ENCODE data around the gene SCN8A. TPM values are rescaled to one million over a fixed set of nuclear protein-coding genes. Genes with fewer than 3 reads are reported as not detected.

The SCN8A gene
- total and polyA plus RNA-seq, 7 donors: under 0.01 to 2.1 (median 0.71) TPM

DNA sequence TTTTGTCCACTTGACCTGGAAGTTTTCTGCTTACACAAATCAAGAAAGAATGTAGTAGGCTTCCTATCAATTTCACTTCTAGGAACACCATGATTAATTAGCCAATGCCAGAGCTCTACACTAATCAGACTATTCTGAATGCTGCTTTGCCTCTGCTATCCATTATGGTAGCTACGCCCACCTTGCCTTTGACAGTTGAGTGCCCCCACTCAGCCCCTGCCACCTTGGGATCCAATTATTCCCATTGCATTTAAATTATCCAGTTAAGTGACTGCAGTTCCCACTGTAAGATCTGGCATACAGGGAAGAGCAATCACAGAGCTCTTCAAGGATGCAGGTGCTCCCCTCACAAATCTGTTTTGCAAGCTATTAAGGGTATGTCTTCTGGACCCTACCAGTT is 210.0 kb downstream of the SCN8A start:
- no peaks in the 10 kb centered on the region for H3K4me1 ChIP-seq
- 94 to 99% methylated on average over 1 of the region's 1 CpG for WGBS, 2 donors
- no peaks in the 10 kb centered on the region for H3K27me3 ChIP-seq
- no peak for DNase-seq
- no peaks in the 10 kb centered on the region for H3K9me3 ChIP-seq
- H3K27ac ChIP-seq: no peak overlapping the region
- no peak overlapping the region for H3K4me3 ChIP-seq
- TF ChIP-seq EP300 (IDR thresholded peaks at IDR 0.05): no peak
- TF ChIP-seq POLR2AphosphoS5 (IDR thresholded peaks at IDR 0.05): no peak
- no peak for TF ChIP-seq POLR2A (IDR thresholded peaks at IDR 0.05)
- TF ChIP-seq, protein P1, sequence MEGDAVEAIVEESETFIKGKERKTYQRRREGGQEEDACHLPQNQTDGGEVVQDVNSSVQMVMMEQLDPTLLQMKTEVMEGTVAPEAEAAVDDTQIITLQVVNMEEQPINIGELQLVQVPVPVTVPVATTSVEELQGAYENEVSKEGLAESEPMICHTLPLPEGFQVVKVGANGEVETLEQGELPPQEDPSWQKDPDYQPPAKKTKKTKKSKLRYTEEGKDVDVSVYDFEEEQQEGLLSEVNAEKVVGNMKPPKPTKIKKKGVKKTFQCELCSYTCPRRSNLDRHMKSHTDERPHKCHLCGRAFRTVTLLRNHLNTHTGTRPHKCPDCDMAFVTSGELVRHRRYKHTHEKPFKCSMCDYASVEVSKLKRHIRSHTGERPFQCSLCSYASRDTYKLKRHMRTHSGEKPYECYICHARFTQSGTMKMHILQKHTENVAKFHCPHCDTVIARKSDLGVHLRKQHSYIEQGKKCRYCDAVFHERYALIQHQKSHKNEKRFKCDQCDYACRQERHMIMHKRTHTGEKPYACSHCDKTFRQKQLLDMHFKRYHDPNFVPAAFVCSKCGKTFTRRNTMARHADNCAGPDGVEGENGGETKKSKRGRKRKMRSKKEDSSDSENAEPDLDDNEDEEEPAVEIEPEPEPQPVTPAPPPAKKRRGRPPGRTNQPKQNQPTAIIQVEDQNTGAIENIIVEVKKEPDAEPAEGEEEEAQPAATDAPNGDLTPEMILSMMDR (IDR thresholded peaks at IDR 0.05): no peak
- H3K36me3 ChIP-seq: no peaks in the 10 kb centered on the region
- intact Hi-C loops (cut with DNase I): no loop called here

- no peaks in the 10 kb centered on the region for H3K36me3 ChIP-seq
- intact Hi-C loops (cut with DNase I): no loop called here
- no peaks in the 10 kb centered on the region for H3K4me1 ChIP-seq
- no peaks in the 10 kb centered on the region for H3K9me3 ChIP-seq
- TF ChIP-seq POLR2AphosphoS5 (IDR thresholded peaks at IDR 0.05) (no peak), POLR2A (IDR thresholded peaks at IDR 0.05) (no peak), EP300 (IDR thresholded peaks at IDR 0.05) (no peak)
- TF ChIP-seq, protein P1 (IDR thresholded peaks at IDR 0.05): no peak
- WGBS, 2 donors: 95 to 97% methylated on average over 16 of the region's 16 CpGs
- no peaks in the 10 kb centered on the region for H3K27me3 ChIP-seq
- no peak for DNase-seq
- H3K4me3 ChIP-seq: no peak overlapping the region
- no peak overlapping the region for H3K27ac ChIP-seq
These were observed 215.9 kb downstream of the SCN8A start for GRCh38 chr12:51806896-51807295.

GRCh38 chr12:51809193-51809592 is 218.2 kb downstream of the SCN8A start:
- DNase-seq: no peak
- intact Hi-C loops (cut with DNase I): no loop called here

GRCh38 chr12:51811203-51812202 is 220.5 kb downstream of the SCN8A start:
- no peaks in the 10 kb centered on the region for H3K9me3 ChIP-seq

More at GRCh38 chr12:51809193-51809592, 218.2 kb downstream of the SCN8A start:
- Histone ChIP-seq H3K36me3 (no peaks in the 10 kb centered on the region), H3K4me1 (peaks cover 0 to 4% (median 0%) of the 10 kb centered on the region in 4 donors), H3K9me3 (no peaks in the 10 kb centered on the region), H3K27ac (no peak overlapping the region), H3K4me3 (no peak overlapping the region), H3K27me3 (no peaks in the 10 kb centered on the region)
- no peak for TF ChIP-seq EP300 (IDR thresholded peaks at IDR 0.05)
- TF ChIP-seq, protein P1 (IDR thresholded peaks at IDR 0.05): no peak
- no peak for TF ChIP-seq POLR2AphosphoS5 (IDR thresholded peaks at IDR 0.05)
- TF ChIP-seq POLR2A (IDR thresholded peaks at IDR 0.05): no peak
- 67 to 80% methylated on average over 3 of the region's 3 CpGs for WGBS, 2 donors

More at GRCh38 chr12:51811203-51812202, 220.5 kb downstream of the SCN8A start:
- WGBS, 2 donors: 68 to 76% methylated on average over 13 of the region's 13 CpGs
- DNase-seq: no peak
- TF ChIP-seq EP300 (IDR thresholded peaks at IDR 0.05) (no peak), POLR2AphosphoS5 (IDR thresholded peaks at IDR 0.05) (no peak), POLR2A (IDR thresholded peaks at IDR 0.05) (no peak)
- TF ChIP-seq, protein P1 (IDR thresholded peaks at IDR 0.05): no peak
- Histone ChIP-seq H3K4me3 (no peak overlapping the region), H3K36me3 (no peaks in the 10 kb centered on the region), H3K27me3 (peaks cover 4 to 14% (median 9%) of the 10 kb centered on the region in 3 donors), H3K27ac (no peak overlapping the region), H3K4me1 (peaks cover 0 to 13% (median 8%) of the 10 kb centered on the region in 4 donors)
- intact Hi-C loops (cut with DNase I): no loop called here
